ENCODE data around the gene POLE2.

DNA sequence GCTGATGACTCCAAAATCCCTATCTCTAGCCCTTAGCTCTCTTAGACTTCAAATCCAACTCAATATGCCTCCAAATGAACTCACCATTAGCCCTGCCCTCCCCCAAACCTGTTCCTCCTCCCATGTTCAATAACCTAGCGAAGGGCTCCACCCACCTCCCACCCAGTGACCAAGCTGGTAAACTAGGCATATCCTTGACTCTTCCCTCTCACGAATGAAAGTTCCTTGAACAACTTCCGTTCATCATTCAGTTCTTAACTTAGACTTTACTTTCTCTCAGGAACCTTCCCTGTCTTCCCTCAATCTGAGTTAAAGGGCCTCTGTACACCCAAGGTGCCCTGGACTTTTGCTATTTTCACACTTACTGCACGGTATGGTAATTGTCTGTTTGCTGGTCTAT lies 3.0 kb upstream of the POLE2 start:
- TF ChIP-seq POLR2A (IDR thresholded peaks at IDR 0.05; ENCODE audit: low read depth, low read length) (no peak), POLR2AphosphoS5 (IDR thresholded peaks at IDR 0.05; ENCODE audit: low read depth, low read length) (no peak), TAF1 (IDR thresholded peaks at IDR 0.05; ENCODE audit: borderline replicate concordance, low read depth, low read length) (no peak)

Measured in GM12892 (cell line).